ENCODE data around the gene RAB13.

RAB13 gene

DNA sequence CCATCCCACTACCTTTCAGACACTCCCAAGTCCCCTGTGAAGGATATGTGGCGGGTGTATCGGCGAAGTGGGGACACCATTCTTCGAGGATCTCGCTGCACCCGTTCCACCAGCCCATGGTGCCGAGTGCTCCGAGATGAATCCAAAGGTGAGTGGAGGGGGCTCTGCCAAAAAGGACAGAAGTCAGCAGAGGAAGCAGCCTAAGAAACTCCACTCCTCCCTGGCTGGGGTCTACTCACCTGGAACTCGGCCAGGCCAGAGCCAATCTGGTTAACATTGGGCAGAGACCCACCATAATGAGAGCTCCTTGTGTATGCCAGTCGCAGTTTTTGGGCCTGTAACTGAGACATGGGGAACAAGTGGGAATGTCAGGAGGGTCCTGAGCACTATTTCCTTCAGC is 31.3 kb downstream of the RAB13 start:
- no peak for DNase-seq

- no peak for DNase-seq
Measured at GRCh38 chr1:153953859-153954365, 32.2 kb downstream of the RAB13 start.

- no peak for DNase-seq
Measured at GRCh38 chr1:153951801-153952200, 34.3 kb downstream of the RAB13 start.

- DNase-seq, result no peak
Measured at GRCh38 chr1:153951183-153951582, 35.0 kb downstream of the RAB13 start.

- DNase-seq, result peak; percentile 61 to 71
Measured at GRCh38 chr1:153946622-153947241, 39.4 kb downstream of the RAB13 start, which contains the start of gene DENND4B. TSS of gene DENND4B (minus strand) at chr1:153946718. CDS start at chr1:153944374, 2,344 bp downstream.

DNA sequence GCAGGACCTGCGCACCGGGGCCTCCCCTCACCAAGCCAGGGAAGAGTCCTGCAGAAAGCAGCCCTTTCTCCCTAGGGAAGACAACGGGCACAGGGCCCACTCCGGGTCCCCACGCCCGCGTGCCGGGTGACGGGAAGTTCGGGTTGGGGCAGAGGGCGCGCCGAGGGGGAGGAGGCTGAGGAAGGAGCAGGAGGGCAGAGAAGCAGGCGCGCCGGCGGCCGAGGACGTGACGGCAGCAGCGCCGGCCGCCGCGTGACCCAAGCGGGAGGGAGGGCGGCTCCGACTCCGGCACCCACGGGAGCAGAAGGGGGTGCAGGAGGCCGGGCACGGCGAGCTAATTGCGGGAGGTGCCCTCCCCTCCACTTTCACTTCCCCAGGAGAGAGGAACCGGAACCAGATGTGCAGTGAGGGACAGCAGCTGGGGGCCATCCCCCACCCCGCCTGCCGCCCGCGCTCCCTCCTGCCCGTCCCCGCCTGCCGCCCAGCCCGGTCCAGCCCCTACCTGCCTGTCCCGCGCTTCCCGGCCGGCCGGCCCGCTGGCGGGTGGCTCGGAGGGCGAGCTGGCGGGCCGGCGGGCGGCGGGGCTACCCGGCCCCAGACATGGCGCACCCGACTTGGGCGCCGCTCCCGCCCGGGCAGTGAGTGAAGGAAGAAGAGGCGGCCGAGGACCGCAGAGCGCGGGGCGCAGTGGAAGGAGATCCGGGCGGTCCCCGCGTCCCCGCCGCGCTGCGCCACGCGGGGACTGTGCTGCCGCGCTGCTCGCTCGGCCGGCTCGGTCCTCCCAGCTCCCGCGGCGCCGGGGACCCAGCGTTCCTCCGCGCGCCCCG is 40.1 kb downstream of the RAB13 start:
- peak; percentile 87 to 91 for DNase-seq

DNA sequence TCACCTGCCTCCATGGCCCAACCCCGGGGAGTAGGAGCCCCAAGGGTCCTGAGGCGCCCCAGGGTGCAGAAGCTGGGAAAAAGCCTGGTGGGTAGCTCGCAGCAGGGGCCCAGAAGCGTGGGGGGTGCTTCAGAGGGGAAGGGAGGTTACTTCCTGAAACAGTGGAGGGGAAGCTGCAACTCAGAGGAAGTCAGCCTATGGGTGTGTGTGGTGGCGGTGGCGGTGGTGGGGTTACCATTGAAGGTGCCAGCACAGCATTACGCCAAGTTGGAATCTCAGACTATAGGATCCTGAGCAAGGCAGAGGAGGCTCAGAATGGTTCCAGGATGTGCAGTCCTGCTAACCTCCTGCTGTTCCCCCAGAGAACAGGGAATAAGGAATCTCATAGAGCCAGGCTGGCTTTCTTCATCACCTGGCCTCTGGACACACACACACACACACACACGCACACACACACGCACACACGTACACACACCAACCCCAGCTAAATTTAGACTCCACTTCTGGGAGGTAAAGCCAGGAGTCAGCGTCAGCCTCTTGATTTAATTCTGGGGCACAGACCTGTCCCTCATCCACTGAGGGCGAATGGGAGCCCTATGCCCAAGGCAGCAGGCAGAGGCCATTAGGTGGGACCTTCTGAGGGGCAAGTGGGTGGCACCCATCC is 40.9 kb downstream of the RAB13 start:
- peak; percentile 92 to 93 for DNase-seq

GRCh38 chr1:153944827-153945117 is 41.4 kb downstream of the RAB13 start:
- no peak for DNase-seq

DNA sequence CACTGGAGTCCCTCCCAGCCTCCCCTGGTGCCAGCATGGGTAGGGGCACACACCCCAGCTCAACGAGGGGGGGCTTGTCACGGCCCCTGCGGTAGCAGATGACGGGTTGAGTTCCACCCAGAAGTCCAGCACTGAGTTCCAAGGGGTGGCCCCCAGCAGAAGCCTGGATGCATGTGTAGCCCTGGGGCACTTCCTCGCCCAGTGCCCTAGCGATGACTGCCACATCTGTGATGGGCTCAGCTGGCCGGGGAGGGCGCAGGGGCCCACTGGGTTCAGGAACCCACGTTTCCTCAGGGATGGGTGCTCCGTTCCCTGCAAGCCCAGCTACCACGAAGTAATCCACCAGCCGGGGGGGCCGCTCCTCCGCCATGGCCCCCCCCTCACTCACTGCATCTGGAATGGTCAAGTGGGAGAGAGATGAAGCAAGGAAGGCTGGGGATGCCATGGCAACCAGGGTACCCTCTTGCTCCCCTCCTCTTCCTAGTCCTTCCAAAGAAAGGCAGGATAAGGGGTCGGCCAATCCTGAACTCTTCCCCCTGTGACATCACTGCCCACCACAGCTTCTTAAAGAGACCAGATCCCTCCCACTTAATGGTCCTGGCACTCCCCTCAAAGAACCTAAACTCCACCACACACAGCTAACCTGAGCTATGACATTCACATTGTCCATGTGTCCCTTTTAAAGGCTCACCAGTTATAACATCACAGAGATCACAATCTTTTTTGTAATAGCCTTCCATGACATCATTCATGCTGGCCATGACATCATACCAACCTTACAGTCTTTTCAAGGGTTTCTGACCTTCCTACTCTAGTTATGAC is 41.9 kb downstream of the RAB13 start:
- DNase-seq, result no peak

GRCh38 chr1:153942766-153943549 is 43.2 kb downstream of the RAB13 start:
- no peak for DNase-seq

- no peak for DNase-seq
Measured at GRCh38 chr1:153941826-153942725, 44.1 kb downstream of the RAB13 start.

DNA sequence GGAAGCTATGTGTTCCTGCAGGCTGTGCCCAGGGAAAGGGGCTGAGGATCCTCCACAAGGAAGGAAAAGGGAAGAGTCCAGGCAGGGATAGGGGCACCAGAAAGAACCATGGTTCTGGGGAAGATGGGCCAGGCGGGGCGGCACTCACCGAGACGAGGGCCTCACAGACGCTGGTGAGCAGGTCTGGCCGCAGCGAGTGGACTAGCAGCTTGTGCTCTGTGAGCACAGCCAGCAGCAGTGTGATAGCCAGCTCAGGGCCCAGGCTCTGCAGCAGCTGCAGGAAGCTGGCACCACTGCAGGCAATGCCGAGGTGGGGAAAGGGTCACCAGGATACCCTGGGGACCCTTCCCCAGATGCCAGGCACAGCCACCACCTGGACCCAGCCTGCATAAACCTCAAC is 45.4 kb downstream of the RAB13 start:
- DNase-seq, result no peak

GRCh38 chr1:153939476-153939875 is 46.7 kb downstream of the RAB13 start:
- no peak for DNase-seq

DNA sequence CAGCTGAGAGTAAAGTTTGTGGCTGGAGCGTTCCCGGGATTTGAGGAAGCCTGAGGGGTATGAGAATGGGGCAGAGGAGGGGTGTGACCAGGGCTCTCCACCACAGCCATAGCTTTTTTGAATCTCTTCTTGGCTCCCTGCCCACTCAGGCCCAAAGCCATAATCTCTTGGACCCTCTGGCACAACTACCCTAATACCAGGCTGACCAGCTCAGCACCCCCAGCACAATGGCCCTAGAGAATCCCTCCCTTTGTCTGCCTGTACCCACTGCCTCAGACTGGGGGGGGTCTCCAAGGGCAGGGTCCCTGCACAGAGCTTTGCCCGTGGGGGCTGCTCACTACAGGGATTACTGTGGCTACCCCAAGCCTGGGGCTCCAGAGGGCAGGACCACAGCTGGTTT is 47.1 kb downstream of the RAB13 start:
- no peak for DNase-seq

DNA sequence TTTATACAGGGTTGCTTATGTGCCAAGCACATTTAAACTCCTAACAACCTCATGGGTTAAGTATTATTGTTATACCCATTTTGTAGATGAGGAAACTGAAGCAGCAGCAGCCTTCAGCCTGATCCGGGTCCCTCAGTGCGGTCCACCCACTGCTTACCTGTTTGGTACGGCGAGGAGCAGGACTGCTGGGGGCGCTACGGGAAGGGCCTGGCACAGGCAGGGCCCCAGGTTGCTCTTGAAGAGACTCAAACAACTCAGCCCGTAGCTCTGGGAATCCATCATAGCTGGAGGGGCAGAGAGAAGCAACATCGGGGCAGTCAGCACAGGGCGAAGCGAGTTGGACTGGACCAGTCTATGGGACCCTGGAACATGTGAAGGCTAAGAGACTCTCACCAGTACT is 48.8 kb downstream of the RAB13 start:
- no peak for DNase-seq

GRCh38 chr1:153936011-153936802 is 49.9 kb downstream of the RAB13 start:
- no peak for DNase-seq

- no peak for DNase-seq
Measured at GRCh38 chr1:153934746-153935145, 51.4 kb downstream of the RAB13 start.

GRCh38 chr1:153933955-153934354 is 52.2 kb downstream of the RAB13 start:
- no peak for DNase-seq

- no peak for DNase-seq
Measured at GRCh38 chr1:153933430-153933829, 52.7 kb downstream of the RAB13 start.

Measured in Kasumi-1 (cell line).